GM12878 (cell line): Measurements from ENCODE around the gene NUDT3. TPM values are rescaled to one million over a fixed set of nuclear protein-coding genes. Genes with fewer than 3 reads are reported as not detected.

Source experiments
- ATAC-seq: fragments of 200-7000 bp; cut with Tn5 transposase; 3 replicates; pipeline ENCODE4 v1.9.1; 2020; ENCODE audit warnings: mild to moderate bottlenecking, moderate library complexity
- BruUV-seq: library from RNA; stranded (reverse); fragments of 400-500 nt; replicated peaks from 2 replicates; lab custom pipeline; 2021; lab: Mats Ljungman, UMichigan
- CTCF ChIA-PET: fragments of 300-600 bp; sonication (Branson Sonifier 250); formaldehyde crosslinking; extraction: SDS; loops from one replicate; lab custom pipeline; 2021; ENCODE audit warnings: inconsistent platforms; lab: Yijun Ruan, JAX
- POLR2A ChIA-PET: fragments of 350-600 bp; formaldehyde crosslinking; extraction: SDS; loops from one replicate; lab custom pipeline; 2021; ENCODE audit warnings: inconsistent platforms; lab: Charles Lee
- RAD21 ChIA-PET: fragments of 300-600 bp; sonication (Branson Sonifier 250); formaldehyde crosslinking; loops from one replicate; lab custom pipeline; 2023; ENCODE audit warnings: antibody characterized with exemption; ENCODE audit not compliant: unreplicated experiment; lab: Charles Lee
- SMC1A ChIA-PET: fragments of 300-600 bp; sonication (Branson Sonifier 250); formaldehyde crosslinking; loops from one replicate; lab custom pipeline; 2023; ENCODE audit not compliant: unreplicated experiment, uncharacterized antibody; lab: Charles Lee
- DNase-seq: peaks from one replicate; pipeline ENCODE4 v3.0.0-alpha.2; 2011; ENCODE audit warnings: low read depth, low spot score
- FAIRE-seq: peaks from 3 replicates; lab custom pipeline; 2011; peaks lifted over from hg19 to GRCh38; lab: Jason Lieb, UNC
- H2AFZ ChIP-seq: 2 replicates; pipeline ENCODE4 v1.6.0; 2011; ENCODE audit warnings: low read depth, low read length, control low read depth; ENCODE audit not compliant: control insufficient read depth
- H3K27ac ChIP-seq: 2 replicates; pipeline ENCODE4 v1.5.1; 2011; ENCODE audit warnings: control low read depth; ENCODE audit not compliant: control insufficient read depth, insufficient read depth
- H3K27me3 ChIP-seq, 2 experiments: replicated peaks in 1 of 2; 2 replicates each; pipeline versions ENCODE4 v1.6.0 to v1.6.1; 2011; ENCODE audit warnings: low read length in 1 of 2; ENCODE audit not compliant: control insufficient read depth in 2 of 2, insufficient read depth in 2 of 2
- H3K36me3 ChIP-seq, 2 experiments: 2 replicates each; pipeline ENCODE4 v1.5.1; 2011; ENCODE audit warnings: low read length in 1 of 2; ENCODE audit not compliant: control insufficient read depth in 2 of 2, insufficient read depth in 2 of 2
- H3K4me1 ChIP-seq: 2 replicates; pipeline ENCODE4 v1.6.1; 2011; ENCODE audit warnings: mild to moderate bottlenecking, low read length, moderate library complexity, mixed read lengths; ENCODE audit not compliant: control insufficient read depth, insufficient read depth
- H3K4me2 ChIP-seq: 2 replicates; pipeline ENCODE4 v1.6.0; 2011; ENCODE audit warnings: control low read depth; ENCODE audit not compliant: control insufficient read depth, insufficient read depth
- H3K4me3 ChIP-seq: fragments of 200-600 bp; sonication (generic); 2 replicates; pipeline ENCODE4 v1.5.1; 2016
- H3K79me2 ChIP-seq: 2 replicates; pipeline ENCODE4 v1.6.0; 2011; ENCODE audit warnings: low read length; ENCODE audit not compliant: control insufficient read depth, insufficient read depth
- H3K9ac ChIP-seq: 2 replicates; pipeline ENCODE4 v1.8.0; 2011; ENCODE audit warnings: low read length, control low read depth, mixed read lengths; ENCODE audit not compliant: control insufficient read depth, insufficient read depth
- H3K9me3 ChIP-seq: replicated peaks from 3 replicates; pipeline ENCODE4 v1.5.1; 2011; ENCODE audit warnings: mild to moderate bottlenecking, low read length; ENCODE audit not compliant: control insufficient read depth, insufficient read depth
- H4K20me1 ChIP-seq: 2 replicates; pipeline ENCODE4 v1.6.0; 2011; ENCODE audit not compliant: control insufficient read depth, insufficient read depth
- ASH2L ChIP-seq: fragments of 300-600, 200-600 bp; sonication (generic); IDR thresholded peaks from 2 replicates; pipeline ENCODE4 v1.6.1; 2017; ENCODE audit warnings: low read depth, mild to moderate bottlenecking, borderline replicate concordance
- BACH1 ChIP-seq: fragments of 450-650 bp; IDR thresholded peaks from 2 replicates; pipeline ENCODE4 v1.6.1; 2017; ENCODE audit warnings: mild to moderate bottlenecking, borderline replicate concordance
- CBFB ChIP-seq: IDR thresholded peaks from 2 replicates; pipeline ENCODE4 v1.6.1; 2016; ENCODE audit warnings: antibody characterized with exemption, low read depth
- CHD2 ChIP-seq: IDR thresholded peaks from 2 replicates; pipeline ENCODE4 v1.6.1; 2011; ENCODE audit warnings: low read depth, low read length, improper control_type of control experiment, borderline replicate concordance
- EP300 ChIP-seq, 2 experiments: fragments of 150-350 bp in 1 of 2; IDR thresholded peaks; 2 replicates each; pipeline ENCODE4 v1.6.1; 2011 to 2012; ENCODE audit warnings: low read depth in 2 of 2, low read length in 2 of 2, borderline replicate concordance in 1 of 2, improper control_type of control experiment in 1 of 2, inconsistent platforms in 1 of 2; ENCODE audit not compliant: control insufficient read depth in 1 of 2
- ETV6 ChIP-seq, 2 experiments: fragments of 450-650 bp in 1 of 2; IDR thresholded peaks in 1 of 2; conservative IDR thresholded peaks in 1 of 2; 2 replicates each; pipeline ENCODE4 v1.6.1; 2014; ENCODE audit warnings: antibody characterized with exemption in 1 of 2, borderline replicate concordance in 1 of 2, low read depth in 1 of 2, mild to moderate bottlenecking in 1 of 2, moderate library complexity in 1 of 2
- EZH2 ChIP-seq: IDR thresholded peaks from 2 replicates; pipeline ENCODE4 v1.6.1; 2012; ENCODE audit warnings: low read depth, mild to moderate bottlenecking, control low read depth, inconsistent platforms, low read length, borderline replicate concordance; ENCODE audit not compliant: control insufficient read depth
- JUNB ChIP-seq: IDR thresholded peaks from 2 replicates; pipeline ENCODE4 v1.6.1; 2016; ENCODE audit warnings: antibody characterized with exemption, mild to moderate bottlenecking
- MEF2A ChIP-seq: IDR thresholded peaks from 2 replicates; pipeline ENCODE4 v1.6.1; 2011; ENCODE audit warnings: low read depth, mild to moderate bottlenecking, low read length, moderate library complexity; ENCODE audit not compliant: insufficient read depth
- MEF2B ChIP-seq: fragments of 450-650 bp; IDR thresholded peaks from 2 replicates; pipeline ENCODE4 v1.6.1; 2018; ENCODE audit warnings: mild to moderate bottlenecking, moderate library complexity; ENCODE audit not compliant: partially characterized antibody, poor library complexity, severe bottlenecking
- NR2F1 ChIP-seq: fragments of 450-650 bp; conservative IDR thresholded peaks from 2 replicates; pipeline ENCODE4 v1.6.1; 2017; ENCODE audit warnings: mild to moderate bottlenecking
- NRF1 ChIP-seq: conservative IDR thresholded peaks from 2 replicates; pipeline ENCODE4 v1.6.1; 2011; ENCODE audit warnings: mild to moderate bottlenecking, low read depth, low read length, improper control_type of control experiment
- POLR2AphosphoS2 ChIP-seq: IDR thresholded peaks from 2 replicates; pipeline ENCODE4 v1.6.1; 2011; ENCODE audit warnings: low read depth, mild to moderate bottlenecking, low read length, improper control_type of control experiment, moderate library complexity
- RFX5 ChIP-seq: IDR thresholded peaks from 2 replicates; pipeline ENCODE4 v1.6.1; 2011; ENCODE audit warnings: low read depth, low read length, improper control_type of control experiment
- RUNX3 ChIP-seq: IDR thresholded peaks from 2 replicates; pipeline ENCODE4 v1.6.1; 2012; ENCODE audit warnings: low read length, inconsistent platforms
- SIN3A ChIP-seq: IDR thresholded peaks from 2 replicates; pipeline ENCODE4 v1.6.1; 2012; ENCODE audit warnings: low read depth, low read length, improper control_type of control experiment
- SRF ChIP-seq, 2 experiments: IDR thresholded peaks; 2 replicates each; pipeline ENCODE4 v1.6.1; 2011; ENCODE audit warnings: low read depth in 2 of 2, low read length in 2 of 2, mild to moderate bottlenecking in 1 of 2, moderate library complexity in 1 of 2
- WGBS: methylation state at CpG from one replicate; pipeline ENCODE4 v1.1.6; 2016; ENCODE audit warnings: low lambda C conversion rate; ENCODE audit not compliant: insufficient replicate concordance, insufficient coverage; ENCODE audit errors: missing lambda C conversion rate; 5-methylcytosine and 5-hydroxymethylcytosine counted together
- in situ Hi-C: fragments of 300-500 bp; cut with MboI; formaldehyde crosslinking; loops from 9 replicates; pipeline ENCODE4 v1.14.3; 2018; ENCODE audit warnings: mixed read lengths
- intact Hi-C: fragments of 100-400 bp; cut with micrococcal nuclease; formaldehyde crosslinking; loops from one replicate; pipeline ENCODE4 v1.14.2; 2022; ENCODE audit not compliant: unreplicated experiment
- polyA plus RNA-seq, 11 experiments: library from polyadenylated mRNA; depleted of rRNA in 4 of 11; unstranded in 6 of 11; stranded (reverse) in 5 of 11; fragments of >200 nt; fragmentation: Nextera tagmentation in 4 of 11; fragmentation: Illumina TruSeq in 1 of 11; extraction: Ambion mirVana in 4 of 11; extraction: Trizol in 1 of 11; gene quantifications; 1 replicate in 1 of 11; 2 replicates in 10 of 11; pipeline versions ENCODE4 v1.2.1 to v1.2.3, GENCODE V29; 2011 to 2016; ENCODE audit warnings: inconsistent platforms in 2 of 11, missing spikeins in 2 of 11, low read depth in 1 of 11
- total RNA-seq, 4 experiments: library from RNA; depleted of rRNA in 3 of 4; stranded (reverse); fragments of >200 nt in 3 of 4; fragmentation: Illumina TruSeq in 1 of 4; extraction: Trizol in 1 of 4; gene quantifications; 2 replicates each; pipeline versions ENCODE4 v1.2.1 to v1.2.3, GENCODE V29; 2013 to 2021
- TF ChIP-seq, protein P1 (sequence below): fragments of 150-350 bp; IDR thresholded peaks from 2 replicates; pipeline ENCODE4 v1.6.1; 2016; ENCODE audit warnings: low read depth, low read length
- TF ChIP-seq, protein P2 (sequence below): fragments of 450-650 bp; formaldehyde crosslinking; IDR thresholded peaks from 2 replicates; pipeline ENCODE4 v1.4.0; 2022; ENCODE audit warnings: mild to moderate bottlenecking, moderate library complexity

NUDT3 gene
- total and polyA plus RNA-seq, 10 of the 15 experiments (the other 5 are each of a cell fraction or from before 2014, with no cell fraction given): 2.4 to 32.3 (median 25.5) TPM

DNA sequence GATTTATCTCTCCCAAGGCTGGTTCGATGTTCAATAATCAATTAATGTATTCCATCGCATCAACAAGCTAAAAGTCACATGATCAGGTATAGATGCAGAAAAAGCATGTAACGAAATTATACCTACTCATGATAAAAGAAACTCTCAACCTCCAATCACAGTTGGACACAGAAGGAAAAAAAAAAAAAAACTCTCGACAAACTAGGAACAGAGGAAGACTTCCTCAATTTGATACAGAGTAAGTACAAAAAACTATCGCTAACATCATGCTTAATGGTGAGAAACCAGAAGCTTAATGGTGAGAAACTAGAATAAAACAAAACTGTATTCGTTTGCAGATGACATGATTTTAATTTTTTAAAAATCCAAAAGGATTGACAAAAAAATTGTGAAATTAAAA, 81.7 kb downstream of the NUDT3 start:
- CTCF ChIA-PET: interaction anchor here (0.6 kb wide), 1 partner anchor 62 kb away, joined by 3 read pairs; no protein-coding TSS in a partner anchor
- intact Hi-C loops: no loop called here
- no TSS peak for BruUV-seq
- ATAC-seq: no peak
- peaks cover 38% of the 10 kb centered on the region for H3K79me2 ChIP-seq
- RAD21 ChIA-PET: interaction anchor here (1.0 kb wide), 1 partner anchor 12 kb away, joined by 3 read pairs; no protein-coding TSS in a partner anchor
- WGBS: 84% methylated on average over 6 of the region's 6 CpGs
- no peaks in the 10 kb centered on the region for H4K20me1 ChIP-seq
- no peak overlapping the region for H3K9ac ChIP-seq
- H3K4me2 ChIP-seq: no peak overlapping the region
- H3K4me1 ChIP-seq: peaks cover 11% of the 10 kb centered on the region
- POLR2A ChIA-PET: interaction anchor here (0.7 to 1.3 kb wide), 2 partner anchors 11 to 216 kb away, joined by 3 to 4 read pairs; no protein-coding TSS in a partner anchor
- DNase-seq: no peak
- SMC1A ChIA-PET: interaction anchor here (1.8 kb wide), 1 partner anchor 10 kb away, joined by 5 read pairs; no protein-coding TSS in a partner anchor
- H3K36me3 ChIP-seq: no peaks in the 10 kb centered on the region
- no peak for FAIRE-seq
- H2AFZ ChIP-seq: no peak overlapping the region
- H3K27me3 ChIP-seq: no peaks in the 10 kb centered on the region
- H3K27ac ChIP-seq: no peak overlapping the region
- in situ Hi-C loops: no loop called here
- no peaks in the 10 kb centered on the region for H3K9me3 ChIP-seq
- no peak overlapping the region for H3K4me3 ChIP-seq
- no peak for TF ChIP-seq RFX5
- TF ChIP-seq ETV6 (conservative IDR thresholded peaks at IDR 0.05 in 1 of 2, IDR thresholded peaks at IDR 0.05 in 1 of 2; ENCODE audit: borderline replicate concordance in 1 of 2, low read depth in 1 of 2): no peak
- TF ChIP-seq EZH2: no peak
- TF ChIP-seq NR2F1: no peak
- no peak for TF ChIP-seq JUNB
- TF ChIP-seq POLR2AphosphoS2: no peak
- TF ChIP-seq, protein P1, sequence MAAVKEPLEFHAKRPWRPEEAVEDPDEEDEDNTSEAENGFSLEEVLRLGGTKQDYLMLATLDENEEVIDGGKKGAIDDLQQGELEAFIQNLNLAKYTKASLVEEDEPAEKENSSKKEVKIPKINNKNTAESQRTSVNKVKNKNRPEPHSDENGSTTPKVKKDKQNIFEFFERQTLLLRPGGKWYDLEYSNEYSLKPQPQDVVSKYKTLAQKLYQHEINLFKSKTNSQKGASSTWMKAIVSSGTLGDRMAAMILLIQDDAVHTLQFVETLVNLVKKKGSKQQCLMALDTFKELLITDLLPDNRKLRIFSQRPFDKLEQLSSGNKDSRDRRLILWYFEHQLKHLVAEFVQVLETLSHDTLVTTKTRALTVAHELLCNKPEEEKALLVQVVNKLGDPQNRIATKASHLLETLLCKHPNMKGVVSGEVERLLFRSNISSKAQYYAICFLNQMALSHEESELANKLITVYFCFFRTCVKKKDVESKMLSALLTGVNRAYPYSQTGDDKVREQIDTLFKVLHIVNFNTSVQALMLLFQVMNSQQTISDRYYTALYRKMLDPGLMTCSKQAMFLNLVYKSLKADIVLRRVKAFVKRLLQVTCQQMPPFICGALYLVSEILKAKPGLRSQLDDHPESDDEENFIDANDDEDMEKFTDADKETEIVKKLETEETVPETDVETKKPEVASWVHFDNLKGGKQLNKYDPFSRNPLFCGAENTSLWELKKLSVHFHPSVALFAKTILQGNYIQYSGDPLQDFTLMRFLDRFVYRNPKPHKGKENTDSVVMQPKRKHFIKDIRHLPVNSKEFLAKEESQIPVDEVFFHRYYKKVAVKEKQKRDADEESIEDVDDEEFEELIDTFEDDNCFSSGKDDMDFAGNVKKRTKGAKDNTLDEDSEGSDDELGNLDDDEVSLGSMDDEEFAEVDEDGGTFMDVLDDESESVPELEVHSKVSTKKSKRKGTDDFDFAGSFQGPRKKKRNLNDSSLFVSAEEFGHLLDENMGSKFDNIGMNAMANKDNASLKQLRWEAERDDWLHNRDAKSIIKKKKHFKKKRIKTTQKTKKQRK: no peak
- TF ChIP-seq RUNX3: no peak
- no peak for TF ChIP-seq MEF2B
- no peak for TF ChIP-seq SIN3A
- TF ChIP-seq MEF2A: no peak
- no peak for TF ChIP-seq SRF (IDR thresholded peaks at IDR 0.05; ENCODE audit: low read depth in 2 of 2, low read length in 2 of 2)
- no peak for TF ChIP-seq EP300 (IDR thresholded peaks at IDR 0.05; ENCODE audit: borderline replicate concordance in 1 of 2, control insufficient read depth in 1 of 2, low read depth in 2 of 2, low read length in 2 of 2)
- TF ChIP-seq CHD2: no peak
- no peak for TF ChIP-seq ASH2L
- no peak for TF ChIP-seq CBFB
- TF ChIP-seq, protein P2, sequence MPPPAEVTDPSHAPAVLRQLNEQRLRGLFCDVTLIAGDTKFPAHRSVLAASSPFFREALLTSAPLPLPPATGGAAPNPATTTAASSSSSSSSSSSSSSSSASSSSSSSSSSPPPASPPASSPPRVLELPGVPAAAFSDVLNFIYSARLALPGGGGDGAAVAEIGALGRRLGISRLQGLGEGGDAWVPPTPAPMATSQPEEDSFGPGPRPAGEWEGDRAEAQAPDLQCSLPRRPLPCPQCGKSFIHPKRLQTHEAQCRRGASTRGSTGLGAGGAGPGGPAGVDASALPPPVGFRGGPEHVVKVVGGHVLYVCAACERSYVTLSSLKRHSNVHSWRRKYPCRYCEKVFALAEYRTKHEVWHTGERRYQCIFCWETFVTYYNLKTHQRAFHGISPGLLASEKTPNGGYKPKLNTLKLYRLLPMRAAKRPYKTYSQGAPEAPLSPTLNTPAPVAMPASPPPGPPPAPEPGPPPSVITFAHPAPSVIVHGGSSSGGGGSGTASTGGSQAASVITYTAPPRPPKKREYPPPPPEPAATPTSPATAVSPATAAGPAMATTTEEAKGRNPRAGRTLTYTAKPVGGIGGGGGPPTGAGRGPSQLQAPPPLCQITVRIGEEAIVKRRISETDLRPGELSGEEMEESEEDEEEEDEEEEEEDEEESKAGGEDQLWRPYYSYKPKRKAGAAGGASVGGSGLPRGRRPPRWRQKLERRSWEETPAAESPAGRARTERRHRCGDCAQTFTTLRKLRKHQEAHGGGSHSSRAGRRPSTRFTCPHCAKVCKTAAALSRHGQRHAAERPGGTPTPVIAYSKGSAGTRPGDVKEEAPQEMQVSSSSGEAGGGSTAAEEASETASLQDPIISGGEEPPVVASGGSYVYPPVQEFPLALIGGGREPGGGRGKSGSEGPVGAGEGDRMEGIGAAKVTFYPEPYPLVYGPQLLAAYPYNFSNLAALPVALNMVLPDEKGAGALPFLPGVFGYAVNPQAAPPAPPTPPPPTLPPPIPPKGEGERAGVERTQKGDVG (CRISPR knock-in tag): no peak
- TF ChIP-seq NRF1: no peak
- TF ChIP-seq BACH1: no peak
